HCT116 (cell line): ENCODE results near the gene UBE2F.

Source experiments
- EZH2 ChIP-seq: fragments of 200-600 bp; sonication (generic); IDR thresholded peaks from 2 replicates; pipeline ENCODE4 v1.6.1; 2017; ENCODE audit warnings: antibody characterized with exemption, mixed run types
- POLR2AphosphoS5 ChIP-seq: IDR thresholded peaks from 2 replicates; pipeline ENCODE4 v1.6.1; 2011; ENCODE audit warnings: mild to moderate bottlenecking, low read depth, low read length, moderate library complexity
- TF ChIP-seq, protein P1 (sequence below): IDR thresholded peaks from 2 replicates; pipeline ENCODE4 v1.6.1; 2012
- TF ChIP-seq, protein P2 (sequence below), 3 experiments: fragments of 200-600 bp in 1 of 3; sonication (generic) in 1 of 3; IDR thresholded peaks in 2 of 3; conservative IDR thresholded peaks in 1 of 3; 2 replicates each; pipeline ENCODE4 v1.5.1; 2012 to 2017; ENCODE audit warnings: low read depth in 2 of 3, low read length in 2 of 3, antibody characterized with exemption in 1 of 3, borderline replicate concordance in 1 of 3, control low read depth in 1 of 3, mild to moderate bottlenecking in 1 of 3, mixed read lengths in 1 of 3, mixed run types in 1 of 3, moderate library complexity in 1 of 3; ENCODE audit not compliant: insufficient read depth in 1 of 3

DNA sequence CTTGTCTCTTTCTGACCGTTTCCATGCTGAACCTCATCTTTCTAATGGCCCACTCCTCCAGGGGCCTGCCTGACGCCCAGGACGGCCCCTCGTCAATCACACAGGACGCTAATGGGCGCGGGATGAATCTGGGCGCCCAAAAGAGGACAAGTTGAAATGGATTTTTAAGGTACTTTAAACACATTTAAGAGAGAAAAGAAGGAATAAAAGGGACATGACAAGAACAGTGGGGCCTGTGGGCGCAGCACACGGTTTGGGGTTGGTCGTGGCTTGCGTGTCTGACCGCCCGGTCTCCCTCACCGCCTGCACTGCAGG is 607 bp upstream of the UBE2F start:
- TF ChIP-seq POLR2AphosphoS5 (no peak), EZH2 (no peak)
- TF ChIP-seq, protein P1, sequence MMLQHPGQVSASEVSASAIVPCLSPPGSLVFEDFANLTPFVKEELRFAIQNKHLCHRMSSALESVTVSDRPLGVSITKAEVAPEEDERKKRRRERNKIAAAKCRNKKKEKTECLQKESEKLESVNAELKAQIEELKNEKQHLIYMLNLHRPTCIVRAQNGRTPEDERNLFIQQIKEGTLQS = no peak
- TF ChIP-seq, protein P2, sequence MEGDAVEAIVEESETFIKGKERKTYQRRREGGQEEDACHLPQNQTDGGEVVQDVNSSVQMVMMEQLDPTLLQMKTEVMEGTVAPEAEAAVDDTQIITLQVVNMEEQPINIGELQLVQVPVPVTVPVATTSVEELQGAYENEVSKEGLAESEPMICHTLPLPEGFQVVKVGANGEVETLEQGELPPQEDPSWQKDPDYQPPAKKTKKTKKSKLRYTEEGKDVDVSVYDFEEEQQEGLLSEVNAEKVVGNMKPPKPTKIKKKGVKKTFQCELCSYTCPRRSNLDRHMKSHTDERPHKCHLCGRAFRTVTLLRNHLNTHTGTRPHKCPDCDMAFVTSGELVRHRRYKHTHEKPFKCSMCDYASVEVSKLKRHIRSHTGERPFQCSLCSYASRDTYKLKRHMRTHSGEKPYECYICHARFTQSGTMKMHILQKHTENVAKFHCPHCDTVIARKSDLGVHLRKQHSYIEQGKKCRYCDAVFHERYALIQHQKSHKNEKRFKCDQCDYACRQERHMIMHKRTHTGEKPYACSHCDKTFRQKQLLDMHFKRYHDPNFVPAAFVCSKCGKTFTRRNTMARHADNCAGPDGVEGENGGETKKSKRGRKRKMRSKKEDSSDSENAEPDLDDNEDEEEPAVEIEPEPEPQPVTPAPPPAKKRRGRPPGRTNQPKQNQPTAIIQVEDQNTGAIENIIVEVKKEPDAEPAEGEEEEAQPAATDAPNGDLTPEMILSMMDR (IDR thresholded peaks at IDR 0.05 in 2 of 3, conservative IDR thresholded peaks at IDR 0.05 in 1 of 3; ENCODE audit: borderline replicate concordance in 1 of 3, insufficient read depth in 1 of 3, low read depth in 2 of 3, low read length in 2 of 3) = no peak
